HG02798 (cell line): ENCODE results near the gene DOK3.

Source experiments
- ATAC-seq: cut with Tn5 transposase; IDR thresholded peaks from one replicate; pipeline ENCODE4 v1.9.1; 2021; ENCODE audit warnings: mild to moderate bottlenecking; ENCODE audit not compliant: unreplicated experiment, poor library complexity

The DOK3 gene

DNA sequence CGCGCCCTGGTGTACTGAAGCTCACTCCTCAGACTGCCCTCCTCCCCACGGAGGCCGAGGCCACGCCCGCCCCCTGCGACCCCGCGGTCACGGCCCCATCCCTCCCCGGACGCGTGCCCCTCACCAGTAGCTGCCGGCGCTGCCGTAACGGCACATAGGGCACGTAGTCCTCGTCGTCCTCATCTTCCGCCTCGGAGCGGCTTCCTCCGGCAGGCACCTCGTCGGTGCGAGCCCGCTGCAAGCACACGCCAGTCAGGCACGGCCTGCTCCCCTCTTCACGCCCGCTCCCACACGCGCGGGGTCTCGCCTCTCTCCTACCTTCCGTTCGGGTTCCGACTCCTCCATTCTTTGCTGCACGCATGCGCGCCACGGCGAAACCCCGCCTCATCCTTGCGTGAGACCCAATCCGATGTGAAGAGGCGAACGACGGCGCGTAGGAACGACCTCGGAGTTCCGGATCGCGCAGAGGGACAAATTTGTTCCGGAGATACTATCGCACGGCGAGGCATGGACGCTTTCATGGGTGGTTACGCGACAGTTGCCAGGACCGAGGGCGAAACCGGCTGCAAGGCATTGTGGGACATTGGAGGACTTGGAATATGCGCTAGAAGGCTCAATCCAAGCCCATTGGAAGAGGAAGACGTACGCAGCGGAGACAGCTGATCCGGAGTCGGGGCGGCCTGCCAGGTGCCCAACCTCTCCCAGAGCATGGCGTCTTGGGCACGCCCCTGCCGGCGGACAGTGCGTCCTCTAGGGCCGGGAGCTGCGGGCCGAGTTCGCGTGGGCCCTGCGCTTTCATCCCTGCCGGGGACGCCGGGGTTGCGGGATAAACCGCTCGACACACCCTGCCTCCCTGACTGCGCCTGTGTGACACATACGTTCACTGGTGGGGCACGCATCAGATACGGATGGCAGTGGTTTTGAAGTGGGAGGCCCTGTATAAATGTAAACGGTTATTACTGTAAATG is 7.3 kb upstream of the DOK3 start, which contains the start of gene DDX41:
Gene DDX41, minus strand, starts transcription at position 361 of the 968 bp plus-strand sequence. Its CDS starts 16 bp downstream, at position 345.
- ATAC-seq, result peak; percentile 84

DNA sequence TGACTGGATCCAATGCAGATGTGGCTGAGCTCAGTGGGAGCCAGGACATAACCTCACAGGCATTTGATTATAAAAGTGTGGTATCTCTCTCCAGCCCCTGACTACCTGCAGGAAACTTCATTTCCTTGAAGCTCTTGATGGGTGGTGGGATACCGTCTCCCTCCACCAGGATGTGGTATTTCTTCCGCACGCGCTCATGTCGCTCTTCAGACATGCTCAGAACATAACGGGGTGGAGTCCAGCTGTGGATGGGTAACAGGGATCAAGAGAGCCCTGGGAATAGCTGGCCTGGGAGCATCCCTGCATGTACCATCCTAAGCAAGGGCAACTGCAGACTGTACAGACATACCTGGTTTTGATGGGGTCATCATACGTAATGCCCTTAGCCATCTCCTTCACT is 6.0 kb upstream of the DOK3 start:
- no peak for ATAC-seq

DNA sequence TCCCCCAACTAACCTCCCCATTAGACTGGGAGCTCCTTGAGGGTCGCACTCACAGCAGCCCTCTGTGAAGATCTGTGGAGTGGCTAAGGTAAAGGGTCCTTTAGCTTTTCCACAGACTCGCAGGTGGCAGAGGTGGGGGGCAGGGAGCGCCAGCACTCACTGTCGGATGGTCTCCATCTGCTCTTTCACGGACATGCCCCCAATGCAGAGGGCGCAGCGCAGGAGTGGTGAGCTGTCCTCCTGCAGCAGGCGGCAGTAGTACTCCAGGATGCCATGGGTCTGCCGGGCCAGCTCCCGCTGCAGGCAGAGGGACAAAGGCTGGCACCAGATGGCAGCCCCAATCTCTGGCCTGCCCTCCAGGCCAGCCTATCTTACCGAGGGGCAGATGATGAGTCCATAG is 4.9 kb upstream of the DOK3 start:
- no peak for ATAC-seq

DNA sequence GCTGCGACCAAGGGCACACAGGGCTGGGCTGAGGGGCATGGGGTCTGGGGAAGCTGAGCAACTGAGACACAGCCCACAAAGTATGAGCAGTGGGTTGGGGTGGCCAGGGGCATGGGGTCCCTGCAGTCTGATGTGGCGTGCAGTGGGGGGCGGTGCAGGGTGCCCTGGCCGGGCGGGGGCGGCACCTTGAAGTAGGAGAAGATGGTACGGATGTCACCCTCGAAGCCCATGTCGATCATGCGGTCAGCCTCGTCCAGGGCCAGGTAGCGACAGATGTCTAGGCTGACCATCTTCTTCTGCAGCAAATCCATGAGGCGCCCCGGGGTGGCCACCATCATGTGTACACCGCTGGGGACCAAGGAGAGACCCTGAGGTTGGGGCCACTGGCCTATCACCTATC is 3.9 kb upstream of the DOK3 start:
- no peak for ATAC-seq

DNA sequence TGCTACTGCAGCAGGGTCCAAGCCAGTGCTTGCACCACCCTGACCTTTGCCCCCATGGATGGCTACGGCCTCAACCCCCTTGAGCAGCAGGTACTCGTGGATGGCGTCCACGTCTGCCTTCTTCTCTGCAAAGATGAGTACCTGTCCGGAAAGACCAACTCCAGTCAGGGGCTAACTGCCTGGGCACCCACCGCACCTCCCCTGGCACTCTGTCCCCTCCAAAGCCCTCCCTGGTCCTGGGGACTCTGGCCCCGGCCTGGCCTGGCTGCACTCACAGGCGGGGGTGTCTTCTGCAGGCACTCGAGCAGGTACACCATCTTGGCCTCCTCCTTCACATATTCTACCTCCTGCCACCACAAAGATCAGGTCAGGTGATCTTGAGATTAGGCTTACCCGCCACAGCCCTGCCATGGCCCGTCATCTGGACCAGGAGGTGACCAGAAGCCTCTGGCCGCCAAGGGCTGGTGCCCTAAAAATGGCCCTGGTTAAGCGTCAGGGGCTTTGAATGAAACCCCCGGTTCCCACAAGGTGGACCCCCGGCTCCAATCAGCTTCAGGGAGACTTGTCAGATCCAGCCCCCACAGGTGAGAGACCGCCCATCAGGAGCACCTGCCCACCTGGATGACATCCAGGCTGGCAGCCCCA is 3.2 kb upstream of the DOK3 start:
- ATAC-seq, result no peak

DNA sequence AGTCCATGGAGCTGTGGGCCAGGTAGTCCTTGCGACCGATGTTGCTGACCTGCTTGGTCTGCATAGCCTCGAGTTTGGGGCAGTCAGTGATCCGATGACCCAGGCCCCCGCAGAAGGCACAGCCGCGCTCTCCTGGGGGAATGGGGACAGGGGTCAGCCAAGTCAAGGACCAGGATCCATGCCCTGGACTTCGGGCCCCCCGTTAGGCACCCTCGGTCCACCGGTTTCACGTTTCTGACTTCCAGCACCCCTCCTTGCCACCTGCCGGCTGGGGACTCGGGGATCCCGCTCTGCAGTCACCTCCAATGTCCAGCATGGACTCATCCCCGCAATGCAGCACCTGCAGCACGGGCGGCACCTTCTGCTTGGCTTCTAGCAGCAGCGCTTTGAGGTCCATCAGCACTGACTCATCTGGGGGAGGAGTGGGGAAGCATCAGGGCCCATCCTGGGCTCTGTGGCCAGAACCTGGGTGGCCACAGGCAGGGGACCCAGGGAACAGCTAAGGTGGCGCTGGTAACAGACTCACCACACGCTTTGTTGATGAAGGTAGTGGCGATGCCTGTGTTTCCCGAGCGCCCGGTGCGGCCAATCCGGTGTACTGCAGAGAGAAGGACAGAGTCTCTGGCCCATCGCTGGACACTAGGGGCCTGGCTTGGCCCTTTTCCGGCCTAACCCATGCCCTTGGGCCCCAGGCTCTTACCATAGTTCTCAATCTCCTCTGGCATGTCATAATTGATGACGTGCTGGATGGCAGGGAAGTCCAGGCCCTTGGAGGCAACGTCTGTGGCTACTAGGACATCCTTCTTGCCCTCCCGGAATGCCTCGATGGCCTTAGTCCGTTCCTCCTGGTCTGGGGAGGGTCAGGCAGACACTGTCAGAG is 2.4 kb upstream of the DOK3 start:
- no peak for ATAC-seq

DNA sequence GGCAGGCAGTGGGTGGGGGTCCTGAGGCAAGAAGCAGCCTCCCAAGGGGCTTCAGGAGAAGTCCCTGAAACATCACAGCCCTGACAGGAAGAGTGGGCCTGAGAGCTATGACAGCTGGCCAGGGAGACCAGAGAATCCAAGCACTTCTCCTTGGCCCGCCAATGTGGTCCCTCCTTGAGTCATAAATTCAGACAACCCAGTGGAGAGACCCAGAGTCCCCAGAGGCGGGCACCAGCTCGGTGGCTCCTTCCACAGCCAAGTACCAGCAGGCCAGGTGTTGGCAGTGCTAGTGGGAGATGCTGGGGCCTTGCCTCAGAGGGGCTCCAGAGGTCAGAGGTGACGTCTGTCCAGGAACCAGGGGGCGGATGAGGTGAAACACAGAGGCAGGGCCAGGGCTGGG is 1.6 kb upstream of the DOK3 start:
- no peak for ATAC-seq

DNA sequence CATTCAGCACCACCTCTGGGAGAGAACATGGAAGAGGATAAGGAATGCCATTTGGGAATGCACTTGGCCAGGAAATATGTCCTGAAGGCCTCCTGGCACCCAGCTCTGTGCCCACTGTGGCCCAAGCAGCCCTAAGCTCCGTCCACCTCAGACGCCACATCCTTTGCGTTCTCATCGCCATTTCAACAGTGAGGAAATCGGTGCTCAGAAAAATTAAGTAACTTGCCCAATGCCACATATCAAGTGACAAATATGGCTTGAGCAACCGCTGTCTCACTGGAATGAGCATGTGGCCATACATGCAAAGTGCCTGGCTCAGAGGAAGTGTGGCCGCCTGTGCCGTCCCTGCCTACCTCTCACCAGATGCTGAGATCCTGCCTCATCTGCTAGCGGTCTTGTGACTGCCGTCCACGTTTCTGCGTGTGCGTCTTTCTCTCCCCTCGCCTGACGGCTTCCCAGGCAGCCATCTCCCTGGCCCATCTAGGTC is 984 bp upstream of the DOK3 start:
- peak; percentile 34 for ATAC-seq

DNA sequence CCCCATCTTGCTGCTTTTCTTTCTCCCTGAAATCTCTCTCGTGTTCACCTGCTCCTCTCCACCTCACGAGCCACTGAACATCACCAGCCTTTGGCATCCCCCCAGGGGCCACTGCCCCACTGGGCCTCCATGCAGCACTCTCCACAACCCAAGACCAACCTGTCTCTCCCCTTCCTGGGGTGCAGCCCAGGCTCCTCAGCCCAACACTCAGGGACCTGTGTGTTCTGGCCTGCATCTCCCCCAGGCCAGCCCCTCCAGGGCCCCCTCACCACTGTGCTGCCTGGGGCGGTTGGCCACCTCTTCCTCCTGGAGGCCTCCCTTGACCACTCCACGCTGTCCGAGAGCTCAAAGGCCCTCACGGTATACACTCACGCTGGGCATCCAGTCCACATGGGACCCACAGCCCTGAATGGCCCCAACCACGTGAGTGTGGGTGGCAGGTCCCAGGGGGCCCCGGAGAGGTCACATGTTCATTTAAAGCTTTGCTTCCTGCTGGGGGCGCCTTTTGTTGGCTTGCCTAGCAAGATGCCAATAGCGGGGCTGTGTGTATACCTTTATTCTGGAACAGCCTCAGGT is 453 bp upstream of the DOK3 start:
- peak; percentile 47 for ATAC-seq

DNA sequence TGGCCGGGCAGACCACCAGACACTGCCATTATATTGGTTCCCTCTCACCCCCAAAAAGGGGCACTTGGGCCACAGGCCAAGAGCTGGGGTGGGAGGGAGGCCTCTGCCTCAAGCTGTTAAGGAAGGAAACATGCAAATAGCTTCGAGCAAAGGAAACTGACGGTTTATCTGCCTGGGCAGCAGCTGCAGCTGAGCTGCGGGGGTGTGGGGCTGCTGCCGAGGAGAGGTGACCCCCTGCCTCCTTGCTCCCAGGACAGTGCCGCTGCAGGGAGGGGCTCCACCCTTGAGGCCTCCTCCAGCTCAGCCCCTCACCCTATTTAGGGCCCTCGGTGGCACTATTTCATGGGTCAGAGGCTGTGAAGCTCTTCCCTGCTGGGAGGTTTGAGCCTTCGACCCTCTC is 789 bp downstream of the DOK3 start:
- peak; percentile 31 for ATAC-seq

DNA sequence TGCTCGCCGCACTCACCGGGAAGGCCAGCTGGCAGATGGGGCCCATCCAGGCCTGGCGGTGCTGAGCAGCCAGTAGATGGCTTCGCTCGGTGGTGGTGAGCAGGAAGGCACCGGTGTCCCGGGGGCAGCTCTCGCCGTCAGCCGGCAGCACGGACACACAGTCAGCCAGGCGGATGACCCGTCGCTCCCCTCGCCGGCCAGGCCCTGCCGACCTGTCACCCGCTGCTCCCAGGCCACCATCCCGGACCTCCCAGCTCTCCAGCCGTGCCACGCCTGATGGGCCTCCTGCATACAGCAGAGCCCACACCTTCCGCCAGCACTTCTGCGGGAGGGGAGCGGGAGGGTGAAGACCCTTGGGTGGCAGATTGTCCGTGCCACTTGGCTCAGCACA is 1.4 kb downstream of the DOK3 start:
- no peak for ATAC-seq

DNA sequence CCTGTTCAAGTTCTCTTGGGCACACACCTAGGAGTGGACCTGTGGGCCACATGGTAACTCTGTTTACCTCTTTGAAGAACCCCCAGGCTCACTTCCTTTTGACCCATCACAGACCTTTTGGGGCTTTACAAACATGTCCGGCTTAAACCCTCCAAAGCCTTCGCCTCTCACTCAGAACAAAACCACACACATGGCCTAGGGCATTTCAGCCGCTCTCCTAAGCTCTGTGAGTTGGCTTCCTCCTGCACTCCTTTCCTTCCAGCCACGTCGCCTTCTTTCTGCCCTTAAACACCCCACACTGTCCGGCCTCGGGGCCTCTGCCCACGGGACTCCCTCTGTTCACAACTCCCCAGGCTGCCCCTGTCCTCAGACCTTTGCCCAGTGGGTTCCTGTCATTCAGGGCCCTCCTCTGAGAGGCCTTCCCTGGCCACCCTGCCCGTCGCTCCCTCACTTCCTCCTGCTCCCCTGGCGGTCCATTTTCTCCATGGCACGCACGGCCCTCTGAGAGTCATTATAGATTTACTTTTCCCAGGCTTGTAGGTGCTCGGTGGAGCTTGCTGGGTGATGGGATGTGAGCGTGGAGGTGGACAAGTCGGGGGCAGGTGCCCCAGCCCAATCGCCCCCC is 1.9 kb downstream of the DOK3 start:
- ATAC-seq, result no peak

DNA sequence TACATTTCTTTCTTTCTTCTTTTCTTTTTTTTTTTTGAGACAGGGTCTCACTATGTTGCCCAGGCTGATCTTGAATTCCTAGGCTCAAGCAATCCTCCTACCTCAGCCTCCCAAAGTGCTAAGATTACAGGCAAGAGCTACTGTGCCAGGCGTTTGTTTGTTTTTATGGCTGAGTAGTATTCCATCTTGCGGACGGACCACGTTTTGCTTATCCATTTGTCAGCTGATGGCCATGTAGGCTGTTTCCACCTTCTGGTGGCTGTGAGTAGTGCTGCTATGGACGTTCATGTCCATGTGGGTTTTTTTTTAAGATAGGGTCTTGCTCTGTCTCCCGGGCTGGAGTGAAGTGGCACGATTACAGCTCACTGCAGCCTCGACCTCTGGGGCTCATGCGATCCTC is 2.5 kb downstream of the DOK3 start:
- ATAC-seq, result no peak

DNA sequence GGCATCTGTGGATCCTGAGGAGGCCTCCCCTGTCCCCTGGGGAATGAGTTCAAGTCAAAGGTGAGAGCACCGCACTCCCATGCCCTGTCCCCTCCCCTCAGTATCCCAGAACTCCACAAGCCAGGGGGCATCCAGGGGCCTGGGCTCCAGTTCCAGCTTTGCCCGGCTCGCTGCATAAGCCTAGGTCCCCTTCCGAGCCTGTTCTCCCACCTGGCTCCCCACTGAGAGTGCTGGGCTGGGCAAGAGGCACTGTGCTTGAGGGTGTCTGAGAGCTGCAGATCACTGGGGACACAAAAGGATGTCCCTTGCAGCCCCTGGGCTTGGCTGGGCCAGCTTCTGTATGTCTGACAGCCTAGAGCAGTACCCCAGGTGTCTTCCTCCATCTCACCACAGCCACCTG is 4.6 kb downstream of the DOK3 start:
- no peak for ATAC-seq

DNA sequence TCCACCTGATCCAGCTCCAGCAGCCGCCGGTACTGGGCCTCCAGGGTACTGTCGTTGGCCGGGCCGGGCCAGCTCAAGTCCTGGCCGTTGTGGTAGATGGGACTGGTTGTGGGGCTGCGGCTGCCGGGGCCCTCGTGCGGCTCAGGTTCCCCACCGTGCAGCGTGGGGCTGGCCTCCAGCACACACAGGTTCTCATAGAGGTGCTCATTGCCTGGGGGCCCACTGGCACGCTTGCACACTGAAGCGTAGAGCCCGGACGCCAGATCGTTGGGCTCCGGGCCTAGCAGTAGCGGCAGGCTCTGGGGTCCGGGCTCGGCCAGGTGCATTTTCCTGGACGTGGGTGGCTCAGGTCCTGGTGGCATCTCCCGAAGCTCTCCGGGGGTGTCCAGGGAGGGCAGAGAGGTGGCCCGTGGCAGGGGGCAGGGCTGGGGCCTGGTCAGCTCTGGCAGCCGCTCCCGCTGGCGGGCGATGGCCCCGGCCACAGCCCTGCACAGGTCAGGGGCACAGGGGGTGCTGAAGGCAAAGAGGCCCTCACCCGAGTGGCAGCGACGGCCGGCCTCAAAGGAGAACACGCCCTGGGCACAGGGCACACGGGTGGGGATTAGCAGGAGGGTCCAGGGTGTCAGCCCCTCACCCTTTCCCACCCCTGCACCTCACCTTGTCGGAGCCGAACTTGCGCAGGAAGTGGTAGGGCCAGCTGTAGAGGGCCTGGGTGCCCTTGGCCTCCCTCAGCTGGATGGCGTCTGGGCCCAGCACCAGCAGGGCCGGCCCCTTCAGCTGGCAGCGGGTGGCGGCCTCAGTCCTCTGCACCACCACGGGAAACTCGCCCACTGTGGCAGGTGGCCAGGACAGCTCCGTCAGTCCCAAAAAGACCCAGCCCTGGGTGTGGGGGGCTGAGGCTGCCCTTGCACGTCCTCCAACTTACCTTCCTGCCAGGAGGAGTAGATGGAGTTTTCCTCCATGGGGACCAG is 5.3 kb downstream of the DOK3 start:
- no peak for ATAC-seq

DNA sequence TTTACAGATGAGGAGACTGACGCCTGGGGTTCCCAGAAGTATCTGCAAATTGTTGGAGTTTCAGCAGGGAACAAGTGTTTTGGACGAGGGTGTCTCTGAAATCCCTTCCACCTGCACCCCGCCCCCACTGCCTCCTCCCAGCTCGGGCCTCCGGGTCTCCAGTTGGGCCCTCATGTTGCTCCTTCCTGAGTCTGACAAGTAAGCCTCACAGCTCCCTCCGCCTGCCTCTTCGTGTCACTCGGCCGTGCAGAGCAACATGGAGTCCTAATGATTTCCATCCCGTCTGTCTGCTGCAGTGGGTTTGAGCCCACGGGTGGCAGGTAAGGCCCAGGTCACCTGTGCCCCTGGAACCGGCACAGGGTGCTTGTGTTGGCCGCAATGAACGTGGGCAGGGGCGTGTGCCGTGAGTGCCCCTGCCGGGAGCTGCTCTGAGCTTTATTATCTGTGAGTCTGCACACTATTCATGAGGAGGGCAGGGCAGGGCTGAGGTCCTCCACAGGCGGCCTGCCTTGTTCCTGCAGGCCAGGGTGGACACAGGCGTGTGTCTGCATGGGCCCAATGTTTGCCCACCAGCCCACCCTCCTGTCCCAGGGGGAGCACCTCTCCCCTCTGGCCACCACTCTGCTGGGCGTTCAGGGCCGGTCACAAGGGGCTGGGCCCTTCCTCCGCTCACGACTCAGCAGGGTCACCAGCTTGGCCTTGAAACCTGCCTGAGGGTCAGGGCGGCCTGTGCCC is 6.1 kb downstream of the DOK3 start:
- ATAC-seq, result no peak

DNA sequence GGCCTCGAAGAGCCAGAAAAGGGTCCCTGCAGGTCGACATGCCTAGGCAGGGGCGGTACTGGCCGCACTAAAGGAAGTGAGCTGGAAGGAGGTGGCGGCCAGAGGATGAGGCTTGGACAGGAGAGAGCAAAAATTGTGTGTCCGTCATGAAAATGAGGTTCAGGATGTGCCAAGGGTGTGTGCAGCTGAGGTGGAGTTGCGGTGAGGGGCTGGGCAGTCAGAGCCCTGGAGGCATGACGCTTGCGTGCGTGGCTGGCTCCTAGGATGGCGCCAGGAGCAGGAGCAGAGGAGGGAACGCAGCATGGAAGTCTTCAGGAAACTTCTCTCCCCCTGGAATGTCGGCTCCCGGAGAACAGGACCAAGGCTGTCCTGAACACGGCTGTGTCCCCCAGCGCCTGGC is 6.7 kb downstream of the DOK3 start:
- ATAC-seq, result no peak
